Left lung (tissue), 10 donors: Measurements from ENCODE around the gene SERAC1. TPM values are rescaled to one million over a fixed set of nuclear protein-coding genes. Genes with fewer than 3 reads are reported as not detected.

Experiments
- ATAC-seq: fragments of 200-7000 bp; cut with Tn5 transposase; one replicate; pipeline ENCODE4 v1.9.1; 2020; ENCODE audit warnings: moderate library complexity
- DNase-seq, 4 donors: peaks; one replicate each; pipeline ENCODE4 v3.0.0-alpha.2; 2013 to 2020
- H3K27ac ChIP-seq, 2 donors: fragments of 200-600 bp; sonication (generic) in 1 of 2; one replicate each; pipeline versions ENCODE4 v1.5.0 to v1.8.0; 2020 to 2021
- H3K27me3 ChIP-seq, 2 donors: fragments of 200-600 bp; sonication (generic) in 1 of 2; one replicate each; pipeline versions ENCODE4 v1.5.0 to v1.8.0; 2020 to 2021
- H3K36me3 ChIP-seq, 2 donors: fragments of 200-600 bp; sonication (generic) in 1 of 2; one replicate each; pipeline versions ENCODE4 v1.5.0 to v1.8.0; 2020 to 2021
- H3K4me1 ChIP-seq, 2 donors: fragments of 200-600 bp; one replicate each; pipeline ENCODE4 v1.8.0; 2021
- H3K4me3 ChIP-seq, 2 donors: fragments of 200-600 bp; sonication (generic) in 1 of 2; one replicate each; pipeline versions ENCODE4 v1.5.0 to v1.8.0; 2020 to 2021; ENCODE audit warnings: mild to moderate bottlenecking in 1 of 2
- H3K9me3 ChIP-seq, 2 donors: fragments of 200-600 bp; sonication (generic) in 1 of 2; one replicate each; pipeline versions ENCODE4 v1.5.0 to v1.8.0; 2020 to 2021
- intact Hi-C, 2 donors: fragments of 100-400 bp; cut with DNase I; formaldehyde crosslinking; loops; one replicate each; pipeline versions ENCODE4 v1.11.2 to v1.14.2; 2022
- polyA plus RNA-seq, 6 donors: library from polyadenylated mRNA; unstranded; fragments of 120-200 nt; gene quantifications; one replicate each; pipeline ENCODE4 v1.2.1, GENCODE V29; 2013; ENCODE audit not compliant: insufficient read length in 6 of 6
- total RNA-seq, 2 donors: library from RNA; stranded (reverse); fragmentation: NEBNext Ultra II Directional; extraction: Animal tissue kit (Norgen Biotek cat#: 25700); gene quantifications; one replicate each; pipeline ENCODE4 v1.2.1, GENCODE V29; 2021
- TF ChIP-seq, protein P1 (sequence below), 2 donors: fragments of 200-600 bp; sonication (generic) in 1 of 2; IDR thresholded peaks; one replicate each; pipeline versions ENCODE4 v1.5.0 to v1.8.0; 2021; ENCODE audit warnings: antibody characterized with exemption in 2 of 2
- donor health status: DM: no; HTN: yes; CAD: no.
- donor health status: DM: no; HTN: no; CAD: no.

SERAC1 gene
- total and polyA plus RNA-seq, 8 donors: 7.7 to 10.7 (median 9.2) TPM

DNA sequence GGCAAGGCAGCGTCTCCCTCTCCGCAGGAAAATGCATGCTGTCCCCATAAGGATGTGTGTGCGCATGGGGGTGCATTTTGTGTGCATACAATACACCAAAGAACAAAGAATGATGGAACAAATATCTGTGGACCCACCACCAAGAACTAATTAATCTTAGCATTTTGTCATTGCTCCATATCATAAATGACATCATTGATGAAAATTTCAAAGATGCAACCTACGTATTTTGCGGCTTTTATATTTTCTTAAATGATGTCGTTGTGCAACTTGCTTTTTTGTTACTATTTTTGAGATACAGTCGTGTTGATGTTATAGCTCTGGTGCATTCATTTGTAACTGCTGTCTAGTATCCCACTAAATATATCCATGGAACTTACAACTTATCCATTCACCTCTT lies 89.7 kb downstream of the SERAC1 start:
- H3K36me3 ChIP-seq: peaks cover 0 to 27% of the 10 kb centered on the region in 2 donors
- DNase-seq (no peak), ATAC-seq (no peak)
- H3K4me3 ChIP-seq: no peak overlapping the region
- no peaks in the 10 kb centered on the region for H3K27me3 ChIP-seq
- intact Hi-C loops: loop anchor here in 1 of 2 donors (10.0 kb wide), 1 partner anchor 314 kb away; no protein-coding TSS in a partner anchor
- peaks cover 0 to 14% of the 10 kb centered on the region in 2 donors for H3K4me1 ChIP-seq
- no peaks in the 10 kb centered on the region for H3K9me3 ChIP-seq
- H3K27ac ChIP-seq: no peak overlapping the region
- TF ChIP-seq, protein P1, sequence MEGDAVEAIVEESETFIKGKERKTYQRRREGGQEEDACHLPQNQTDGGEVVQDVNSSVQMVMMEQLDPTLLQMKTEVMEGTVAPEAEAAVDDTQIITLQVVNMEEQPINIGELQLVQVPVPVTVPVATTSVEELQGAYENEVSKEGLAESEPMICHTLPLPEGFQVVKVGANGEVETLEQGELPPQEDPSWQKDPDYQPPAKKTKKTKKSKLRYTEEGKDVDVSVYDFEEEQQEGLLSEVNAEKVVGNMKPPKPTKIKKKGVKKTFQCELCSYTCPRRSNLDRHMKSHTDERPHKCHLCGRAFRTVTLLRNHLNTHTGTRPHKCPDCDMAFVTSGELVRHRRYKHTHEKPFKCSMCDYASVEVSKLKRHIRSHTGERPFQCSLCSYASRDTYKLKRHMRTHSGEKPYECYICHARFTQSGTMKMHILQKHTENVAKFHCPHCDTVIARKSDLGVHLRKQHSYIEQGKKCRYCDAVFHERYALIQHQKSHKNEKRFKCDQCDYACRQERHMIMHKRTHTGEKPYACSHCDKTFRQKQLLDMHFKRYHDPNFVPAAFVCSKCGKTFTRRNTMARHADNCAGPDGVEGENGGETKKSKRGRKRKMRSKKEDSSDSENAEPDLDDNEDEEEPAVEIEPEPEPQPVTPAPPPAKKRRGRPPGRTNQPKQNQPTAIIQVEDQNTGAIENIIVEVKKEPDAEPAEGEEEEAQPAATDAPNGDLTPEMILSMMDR (IDR thresholded peaks at IDR 0.05): no peak

DNA sequence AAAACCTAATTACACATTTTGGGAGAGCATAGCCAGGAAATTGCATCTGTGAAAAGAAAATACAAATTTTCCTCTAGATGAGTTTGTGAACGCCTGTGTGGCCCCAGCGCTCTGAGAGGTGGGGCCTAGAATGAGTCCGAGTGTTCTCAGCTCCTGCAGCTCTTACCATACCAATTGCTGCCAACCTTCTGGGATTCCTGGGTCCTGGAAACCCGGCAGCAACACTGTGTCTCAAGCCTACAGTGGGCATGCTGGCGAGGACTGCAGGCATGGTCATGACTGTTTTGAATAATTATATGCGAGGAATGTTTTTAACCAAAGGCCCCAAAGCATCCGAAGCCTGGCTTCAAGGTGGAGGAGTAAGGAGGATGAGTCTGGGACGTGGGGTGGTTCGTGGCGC lies 90.4 kb downstream of the SERAC1 start:
- intact Hi-C loops: loop anchor here in 1 of 2 donors (10.0 kb wide), 1 partner anchor 313 kb away; no protein-coding TSS in a partner anchor
- H3K27ac ChIP-seq: no peak overlapping the region
- H3K4me1 ChIP-seq: peaks cover 0 to 14% of the 10 kb centered on the region in 2 donors
- H3K9me3 ChIP-seq: no peaks in the 10 kb centered on the region
- H3K36me3 ChIP-seq: peaks cover 0 to 25% of the 10 kb centered on the region in 2 donors
- ATAC-seq (no peak), DNase-seq (no peak)
- TF ChIP-seq, protein P1 (IDR thresholded peaks at IDR 0.05): no peak
- no peak overlapping the region for H3K4me3 ChIP-seq
- no peaks in the 10 kb centered on the region for H3K27me3 ChIP-seq

DNA sequence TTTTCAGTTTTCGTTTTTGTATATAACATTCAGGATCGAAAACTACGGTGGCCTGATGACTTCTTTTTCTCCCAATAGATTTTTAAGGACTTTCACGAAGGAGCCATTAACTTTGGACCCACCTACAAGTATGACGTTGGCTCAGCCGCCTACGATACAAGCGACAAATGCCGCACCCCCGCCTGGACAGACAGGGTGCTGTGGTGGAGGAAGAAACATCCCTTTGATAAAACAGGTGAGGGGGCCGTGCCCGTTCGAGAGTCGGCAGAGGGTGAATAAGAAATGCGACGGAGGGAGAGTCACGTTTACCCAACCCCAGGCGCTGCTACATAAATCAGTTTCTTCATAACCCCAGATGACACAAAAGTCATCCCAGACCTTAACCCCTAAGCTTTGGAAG lies 91.5 kb downstream of the SERAC1 start:
- peaks cover 0 to 28% of the 10 kb centered on the region in 2 donors for H3K36me3 ChIP-seq
- DNase-seq (no peak), ATAC-seq (no peak)
- no peak overlapping the region for H3K27ac ChIP-seq
- H3K9me3 ChIP-seq: no peaks in the 10 kb centered on the region
- intact Hi-C loops: loop anchor here in 1 of 2 donors (10.0 kb wide), 1 partner anchor 312 kb away; no protein-coding TSS in a partner anchor
- peaks cover 0 to 16% of the 10 kb centered on the region in 2 donors for H3K4me1 ChIP-seq
- no peaks in the 10 kb centered on the region for H3K27me3 ChIP-seq
- no peak overlapping the region for H3K4me3 ChIP-seq
- TF ChIP-seq, protein P1 (IDR thresholded peaks at IDR 0.05): no peak

DNA sequence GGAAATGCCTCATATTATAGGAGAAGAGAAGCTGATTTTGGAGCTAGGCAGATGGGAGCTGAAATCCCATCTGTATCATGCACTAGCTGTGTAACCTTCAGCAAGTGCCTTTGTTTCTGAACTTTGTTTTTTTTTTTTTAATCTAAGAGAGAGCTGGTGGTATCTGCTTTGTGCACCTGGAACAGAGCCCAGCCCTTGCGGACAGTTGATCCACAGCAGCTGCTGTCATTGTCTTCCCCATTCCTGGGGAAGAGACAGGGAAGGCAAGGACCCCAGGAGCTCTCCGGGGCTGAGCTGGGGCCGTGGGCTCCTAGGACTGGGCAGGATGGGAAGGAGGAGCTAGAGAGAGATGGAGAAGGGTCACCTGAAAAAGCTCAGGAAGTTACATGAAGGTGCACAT lies 94.3 kb downstream of the SERAC1 start:
- intact Hi-C loops: loop anchor here in 1 of 2 donors (10.0 kb wide), 1 partner anchor 309 kb away; no protein-coding TSS in a partner anchor
- TF ChIP-seq, protein P1 (IDR thresholded peaks at IDR 0.05): no peak
- H3K4me3 ChIP-seq: no peak overlapping the region
- peaks cover 0 to 29% of the 10 kb centered on the region in 2 donors for H3K36me3 ChIP-seq
- peaks cover 4 to 16% of the 10 kb centered on the region in 2 donors for H3K4me1 ChIP-seq
- ATAC-seq (no peak), DNase-seq (no peak)
- H3K9me3 ChIP-seq: no peaks in the 10 kb centered on the region
- no peak overlapping the region for H3K27ac ChIP-seq
- no peaks in the 10 kb centered on the region for H3K27me3 ChIP-seq

DNA sequence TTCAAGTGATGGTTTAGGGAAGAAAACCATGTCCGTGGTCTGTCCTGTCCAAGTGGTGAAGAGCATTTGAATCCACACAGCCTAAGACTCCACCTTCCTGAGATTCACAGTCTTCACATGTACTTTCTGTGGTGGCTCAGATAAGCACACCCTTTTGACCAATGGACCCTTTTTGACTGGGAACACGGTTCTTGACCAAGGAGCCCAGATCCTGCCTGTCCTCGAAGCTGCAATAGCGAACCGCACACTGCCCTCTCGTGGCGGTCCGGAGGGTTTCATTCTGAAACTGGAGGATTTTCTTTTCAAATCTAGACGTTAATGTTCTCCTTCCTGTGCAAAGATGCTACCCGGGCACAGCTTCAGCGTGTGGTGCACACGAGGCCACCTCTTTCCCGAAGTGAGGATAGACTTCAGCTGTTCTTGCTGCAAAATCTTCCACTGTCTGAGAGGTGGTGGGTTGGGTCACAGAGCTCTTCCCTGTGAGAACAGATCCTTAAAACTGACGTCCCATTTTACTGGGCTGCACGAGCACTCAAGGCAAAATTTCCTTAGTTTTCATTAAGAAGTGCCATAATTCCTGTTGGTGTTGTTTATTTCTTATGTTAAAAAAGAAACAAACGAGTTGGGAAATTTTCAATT lies 95.9 kb downstream of the SERAC1 start:
- peaks cover 6 to 27% of the 10 kb centered on the region in 2 donors for H3K4me1 ChIP-seq
- DNase-seq (peak; percentile 68 to 88 (median 74)), ATAC-seq (peak; percentile 70)
- no peaks in the 10 kb centered on the region for H3K27me3 ChIP-seq
- peaks cover 0 to 24% of the 10 kb centered on the region in 2 donors for H3K36me3 ChIP-seq
- intact Hi-C loops: loop anchor here in 1 of 2 donors (10.0 kb wide), 1 partner anchor 307 kb away; no protein-coding TSS in a partner anchor
- TF ChIP-seq, protein P1 (IDR thresholded peaks at IDR 0.05): peak; percentile 70 to 71
- no peaks in the 10 kb centered on the region for H3K9me3 ChIP-seq
- H3K27ac ChIP-seq: no peak overlapping the region
- no peak overlapping the region for H3K4me3 ChIP-seq
